ENCODE measurements around the gene GPR162.

GRCh38 chr12:6824085-6824775, 2.6 kb downstream of the GPR162 start:
- TF ChIP-seq POLR2A (IDR thresholded peaks at IDR 0.05) (no peak), CTCF (IDR thresholded peaks at IDR 0.05) (no peak)
